Measurements from ENCODE around the gene CARMIL1. TPM values are rescaled to one million over a fixed set of nuclear protein-coding genes. Genes with fewer than 3 reads are reported as not detected.

CARMIL1 gene
- total and polyA plus RNA-seq, 2 donors from 2014 or later, result 22.3 to 51.1 TPM

DNA sequence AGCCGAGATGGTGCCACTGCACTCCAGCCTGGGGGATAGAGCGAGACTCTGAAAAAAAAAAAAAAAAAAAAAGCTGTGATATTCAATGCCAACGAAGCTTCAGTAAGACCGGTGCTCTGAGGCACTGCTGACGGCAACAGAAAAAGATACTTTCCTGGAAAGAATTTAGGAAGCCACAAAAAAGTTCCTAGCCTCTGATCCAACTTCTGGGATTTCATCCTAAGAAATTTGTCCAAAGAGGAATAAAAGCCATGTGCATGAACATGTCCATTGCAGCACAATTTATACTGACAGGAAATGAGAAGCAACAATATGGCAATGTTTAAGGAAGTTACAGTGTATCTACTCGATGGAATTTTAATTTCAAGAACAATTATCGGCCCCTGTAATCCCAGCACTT, 24.5 kb upstream of the CARMIL1 start:
- TF ChIP-seq, protein P1, sequence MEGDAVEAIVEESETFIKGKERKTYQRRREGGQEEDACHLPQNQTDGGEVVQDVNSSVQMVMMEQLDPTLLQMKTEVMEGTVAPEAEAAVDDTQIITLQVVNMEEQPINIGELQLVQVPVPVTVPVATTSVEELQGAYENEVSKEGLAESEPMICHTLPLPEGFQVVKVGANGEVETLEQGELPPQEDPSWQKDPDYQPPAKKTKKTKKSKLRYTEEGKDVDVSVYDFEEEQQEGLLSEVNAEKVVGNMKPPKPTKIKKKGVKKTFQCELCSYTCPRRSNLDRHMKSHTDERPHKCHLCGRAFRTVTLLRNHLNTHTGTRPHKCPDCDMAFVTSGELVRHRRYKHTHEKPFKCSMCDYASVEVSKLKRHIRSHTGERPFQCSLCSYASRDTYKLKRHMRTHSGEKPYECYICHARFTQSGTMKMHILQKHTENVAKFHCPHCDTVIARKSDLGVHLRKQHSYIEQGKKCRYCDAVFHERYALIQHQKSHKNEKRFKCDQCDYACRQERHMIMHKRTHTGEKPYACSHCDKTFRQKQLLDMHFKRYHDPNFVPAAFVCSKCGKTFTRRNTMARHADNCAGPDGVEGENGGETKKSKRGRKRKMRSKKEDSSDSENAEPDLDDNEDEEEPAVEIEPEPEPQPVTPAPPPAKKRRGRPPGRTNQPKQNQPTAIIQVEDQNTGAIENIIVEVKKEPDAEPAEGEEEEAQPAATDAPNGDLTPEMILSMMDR (IDR thresholded peaks at IDR 0.05; ENCODE audit: borderline replicate concordance, extremely low read depth, insufficient read depth), result no peak
- FAIRE-seq, result no peak
- H3K36me3 ChIP-seq (ENCODE audit: control insufficient read depth in 2 of 3, insufficient read depth in 3 of 3, low read length in 3 of 3), result no peaks in the 10 kb centered on the region
- H3K9me3 ChIP-seq (ENCODE audit: control insufficient read depth in 2 of 3, insufficient read depth in 1 of 3, low read length in 3 of 3), result no peaks in the 10 kb centered on the region
- DNase-seq, result no peak
- intact Hi-C loops (cut with DNase I), result no loop called here
- no peak overlapping the region for H3K9ac ChIP-seq (ENCODE audit: low read length in 3 of 3)
- H3K27ac ChIP-seq (ENCODE audit: low read depth in 2 of 2, low read length in 2 of 2), result no peak overlapping the region
- H3K27me3 ChIP-seq (ENCODE audit: control insufficient read depth, insufficient read depth, low read length), result no peaks in the 10 kb centered on the region
- H3K4me1 ChIP-seq (ENCODE audit: control insufficient read depth in 2 of 3, insufficient read depth in 2 of 3, low read depth in 1 of 3, low read length in 3 of 3), result no peaks in the 10 kb centered on the region
- H3K4me3 ChIP-seq (ENCODE audit: low read length in 3 of 3), result no peak overlapping the region

DNA sequence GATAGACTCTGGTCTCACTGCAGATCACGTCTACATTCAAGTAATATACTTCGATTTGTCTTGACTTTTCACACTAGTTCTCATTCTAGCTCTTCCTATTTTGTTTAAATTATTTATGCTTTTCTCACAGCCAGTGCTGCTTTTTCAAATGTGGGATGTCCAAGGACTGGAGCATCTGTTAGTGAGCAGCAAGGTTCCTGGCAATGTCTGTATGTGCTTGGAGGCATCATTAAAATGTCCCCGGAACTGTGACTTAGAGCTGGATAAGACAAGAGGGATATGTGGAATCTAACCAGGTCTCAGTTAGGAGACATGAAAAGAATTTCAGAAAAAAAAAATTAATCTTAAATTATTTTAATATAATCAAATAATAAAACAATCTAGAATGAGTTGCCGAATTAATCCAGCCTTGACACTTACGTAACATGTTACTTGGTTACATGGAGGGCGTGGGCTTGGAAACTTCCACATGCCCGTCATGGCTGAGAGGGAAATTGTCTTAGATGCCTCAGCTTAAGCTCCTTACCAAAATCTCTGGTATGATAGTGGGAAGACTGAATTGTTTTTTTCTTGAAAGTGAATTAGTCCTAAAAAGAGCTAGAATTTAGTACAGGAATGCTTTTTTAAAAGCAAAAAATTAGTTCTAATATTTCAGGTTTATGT, 21.4 kb upstream of the CARMIL1 start:
- H3K36me3 ChIP-seq (ENCODE audit: control insufficient read depth in 2 of 3, insufficient read depth in 3 of 3, low read length in 3 of 3), result no peaks in the 10 kb centered on the region
- FAIRE-seq (no peak), DNase-seq (no peak)
- H3K4me1 ChIP-seq (ENCODE audit: control insufficient read depth in 2 of 3, insufficient read depth in 2 of 3, low read depth in 1 of 3, low read length in 3 of 3), result no peaks in the 10 kb centered on the region
- H3K27ac ChIP-seq (ENCODE audit: low read depth in 2 of 2, low read length in 2 of 2), result no peak overlapping the region
- H3K9ac ChIP-seq (ENCODE audit: low read length in 3 of 3), result no peak overlapping the region
- intact Hi-C loops (cut with DNase I), result no loop called here
- no peak overlapping the region for H3K4me3 ChIP-seq (ENCODE audit: low read length in 3 of 3)
- TF ChIP-seq, protein P1 (IDR thresholded peaks at IDR 0.05; ENCODE audit: borderline replicate concordance, extremely low read depth, insufficient read depth), result no peak
- no peaks in the 10 kb centered on the region for H3K27me3 ChIP-seq (ENCODE audit: control insufficient read depth, insufficient read depth, low read length)
- no peaks in the 10 kb centered on the region for H3K9me3 ChIP-seq (ENCODE audit: control insufficient read depth in 2 of 3, insufficient read depth in 1 of 3, low read length in 3 of 3)

DNA sequence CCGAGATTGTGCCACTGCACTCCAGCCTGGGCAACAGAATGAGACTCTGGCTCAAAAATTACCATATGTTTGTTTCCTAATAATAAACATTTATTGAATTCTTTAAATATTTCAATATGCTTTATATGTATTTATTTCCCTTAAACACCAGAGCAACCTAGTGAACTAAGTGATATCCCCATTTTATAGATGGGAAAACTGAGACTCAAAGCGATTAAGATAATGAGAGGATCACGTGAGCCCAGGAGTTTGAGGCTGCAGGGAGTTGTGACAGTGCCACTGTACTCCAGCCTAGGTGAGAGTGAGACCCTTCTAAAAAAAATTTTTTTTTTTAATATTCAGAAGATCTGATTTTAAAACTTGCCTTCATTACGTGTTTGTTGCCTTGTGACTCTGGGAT, 19.4 kb upstream of the CARMIL1 start:
- Histone ChIP-seq H3K27me3 (ENCODE audit: control insufficient read depth, insufficient read depth, low read length) (no peaks in the 10 kb centered on the region), H3K27ac (ENCODE audit: low read depth in 2 of 2, low read length in 2 of 2) (no peak overlapping the region), H3K4me3 (ENCODE audit: low read length in 3 of 3) (no peak overlapping the region), H3K9me3 (ENCODE audit: control insufficient read depth in 2 of 3, insufficient read depth in 1 of 3, low read length in 3 of 3) (no peaks in the 10 kb centered on the region), H3K9ac (ENCODE audit: low read length in 3 of 3) (no peak overlapping the region), H3K4me1 (ENCODE audit: control insufficient read depth in 2 of 3, insufficient read depth in 2 of 3, low read depth in 1 of 3, low read length in 3 of 3) (no peaks in the 10 kb centered on the region), H3K36me3 (ENCODE audit: control insufficient read depth in 2 of 3, insufficient read depth in 3 of 3, low read length in 3 of 3) (no peaks in the 10 kb centered on the region)
- DNase-seq (no peak), FAIRE-seq (no peak)
- intact Hi-C loops (cut with DNase I), result no loop called here
- TF ChIP-seq, protein P1 (IDR thresholded peaks at IDR 0.05; ENCODE audit: borderline replicate concordance, extremely low read depth, insufficient read depth), result no peak

DNA sequence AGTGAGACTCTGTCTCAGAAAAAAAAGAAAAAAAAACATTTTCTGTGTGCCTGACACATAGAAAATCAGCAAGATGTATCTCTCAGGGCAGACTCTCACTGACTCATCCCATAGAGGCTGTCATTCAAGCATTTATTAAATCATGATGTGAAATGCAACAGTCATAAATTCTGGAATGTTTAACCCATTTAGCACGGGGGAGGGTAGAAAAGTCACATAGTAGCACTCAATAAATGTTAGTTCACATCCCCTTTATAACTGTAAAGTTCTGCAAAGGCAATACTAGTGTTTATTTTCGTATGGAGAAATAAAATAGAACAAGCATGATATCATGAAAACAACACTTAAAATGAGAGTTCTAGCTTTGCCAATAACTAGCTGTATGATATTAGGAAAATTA, 15.5 kb upstream of the CARMIL1 start:
- Histone ChIP-seq H3K27ac (ENCODE audit: low read depth in 2 of 2, low read length in 2 of 2) (no peak overlapping the region), H3K36me3 (ENCODE audit: control insufficient read depth in 2 of 3, insufficient read depth in 3 of 3, low read length in 3 of 3) (no peaks in the 10 kb centered on the region), H3K4me1 (ENCODE audit: control insufficient read depth in 2 of 3, insufficient read depth in 2 of 3, low read depth in 1 of 3, low read length in 3 of 3) (no peaks in the 10 kb centered on the region), H3K27me3 (ENCODE audit: control insufficient read depth, insufficient read depth, low read length) (no peaks in the 10 kb centered on the region), H3K9ac (ENCODE audit: low read length in 3 of 3) (no peak overlapping the region), H3K4me3 (ENCODE audit: low read length in 3 of 3) (no peak overlapping the region), H3K9me3 (ENCODE audit: control insufficient read depth in 2 of 3, insufficient read depth in 1 of 3, low read length in 3 of 3) (no peaks in the 10 kb centered on the region)
- TF ChIP-seq, protein P1 (IDR thresholded peaks at IDR 0.05; ENCODE audit: borderline replicate concordance, extremely low read depth, insufficient read depth), result no peak
- DNase-seq (no peak), FAIRE-seq (no peak)
- intact Hi-C loops (cut with DNase I), result no loop called here

Data from kidney (tissue), 14 donors.